Osteoblast (primary cell): Measurements from ENCODE around the gene PSMD13. TPM values are rescaled to one million over a fixed set of nuclear protein-coding genes. Genes with fewer than 3 reads are reported as not detected.

ENCODE experiments used
- DNase-seq: peaks from one replicate; pipeline ENCODE4 v3.0.0; 2011; ENCODE audit warnings: low spot score, mixed read lengths; ENCODE audit not compliant: insufficient read length; ENCODE audit errors: missing footprints
- H2AFZ ChIP-seq: 2 replicates; pipeline ENCODE4 v1.6.0; 2011; ENCODE audit warnings: mild to moderate bottlenecking, low read length
- H3K27ac ChIP-seq: 2 replicates; pipeline ENCODE4 v1.5.1; 2011; ENCODE audit warnings: mild to moderate bottlenecking, low read depth, low read length, moderate library complexity
- H3K27me3 ChIP-seq: 2 replicates; pipeline ENCODE4 v1.6.0; 2012; ENCODE audit warnings: mild to moderate bottlenecking, control low read depth, inconsistent platforms, low read length, moderate library complexity; ENCODE audit not compliant: insufficient read depth
- H3K36me3 ChIP-seq: 2 replicates; pipeline ENCODE4 v1.5.1; 2011; ENCODE audit warnings: mild to moderate bottlenecking, low read length, control low read depth, moderate library complexity; ENCODE audit not compliant: insufficient read depth
- H3K4me1 ChIP-seq: 2 replicates; pipeline ENCODE4 v1.5.1; 2011; ENCODE audit warnings: mild to moderate bottlenecking, low read length, control low read depth, moderate library complexity; ENCODE audit not compliant: insufficient read depth
- H3K4me2 ChIP-seq: 2 replicates; pipeline ENCODE4 v1.6.0; 2011; ENCODE audit warnings: mild to moderate bottlenecking, low read length; ENCODE audit not compliant: insufficient read depth
- H3K4me3 ChIP-seq: fragments of 200-600 bp; sonication (generic); 3 replicates; pipeline ENCODE4 v1.5.1; 2012; ENCODE audit warnings: mild to moderate bottlenecking, low read length, inconsistent platforms; ENCODE audit not compliant: insufficient read depth
- H3K79me2 ChIP-seq: 2 replicates; pipeline ENCODE4 v1.6.0; 2012; ENCODE audit warnings: mild to moderate bottlenecking, low read length, control low read depth, inconsistent platforms; ENCODE audit not compliant: insufficient read depth
- H3K9me3 ChIP-seq: 2 replicates; pipeline ENCODE4 v1.5.1; 2011; ENCODE audit warnings: low read depth, low read length, control low read depth
- H4K20me1 ChIP-seq: 2 replicates; pipeline ENCODE4 v1.6.0; 2012; ENCODE audit warnings: mild to moderate bottlenecking, low read length, control low read depth; ENCODE audit not compliant: insufficient read depth
- total RNA-seq: library from RNA; depleted of rRNA; stranded (reverse); fragments of >200 nt; gene quantifications from 2 replicates; pipeline ENCODE4 v1.2.3, GENCODE V29; 2012
- TF ChIP-seq, protein P1 (sequence below): IDR thresholded peaks from 2 replicates; pipeline ENCODE4 v1.5.1; 2011; ENCODE audit warnings: mild to moderate bottlenecking, low read depth, low read length, moderate library complexity; ENCODE audit errors: extremely low read depth

The PSMD13 gene
- total RNA-seq, 1 donor: 110 TPM

DNA sequence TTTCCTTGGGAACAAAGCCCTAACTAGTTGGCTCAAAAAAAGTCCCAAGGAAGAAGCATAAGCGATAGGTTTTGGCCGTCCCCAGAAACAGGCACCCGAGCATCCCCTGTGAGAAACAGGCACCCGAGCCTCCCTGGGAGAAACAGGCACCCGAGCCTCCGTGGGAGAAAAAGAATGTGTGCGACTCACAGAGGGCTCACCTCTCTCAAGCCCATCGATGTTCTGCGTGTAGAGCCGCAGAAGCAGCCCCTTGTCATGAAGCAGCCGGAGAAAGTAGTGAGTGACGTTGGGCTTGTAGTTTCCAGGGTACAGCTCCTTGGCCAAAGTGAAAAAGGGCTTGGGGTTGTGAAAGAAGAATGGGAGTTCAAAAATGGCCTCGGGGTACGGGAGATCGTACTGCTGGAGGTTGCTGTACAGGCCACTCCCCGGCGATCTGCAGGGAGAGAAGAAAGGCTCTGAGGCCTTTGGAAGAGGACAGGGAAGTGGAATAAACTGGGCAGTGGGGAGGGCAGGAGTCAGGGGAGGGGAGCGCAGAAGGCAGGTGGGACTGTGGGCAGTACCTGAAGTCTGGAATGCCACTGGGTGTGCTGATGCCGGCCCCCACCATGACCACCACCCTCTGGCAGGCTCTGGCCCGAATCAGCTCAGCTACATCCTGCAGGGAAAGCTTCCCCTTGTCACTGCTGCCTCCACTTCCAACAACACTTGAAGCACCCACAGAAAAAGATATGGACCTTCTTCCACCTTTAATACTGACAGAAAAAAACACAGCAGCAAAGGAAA is 3.8 kb upstream of the PSMD13 start:
- Histone ChIP-seq H3K4me1 (peaks cover 16% of the 10 kb centered on the region), H3K27me3 (no peaks in the 10 kb centered on the region), H3K79me2 (peaks cover 20% of the 10 kb centered on the region), H3K27ac (no peak overlapping the region), H3K4me2 (no peak overlapping the region), H2AFZ (no peak overlapping the region), H3K4me3 (no peak overlapping the region), H3K36me3 (no peaks in the 10 kb centered on the region), H3K9me3 (no peaks in the 10 kb centered on the region), H4K20me1 (peaks cover 7% of the 10 kb centered on the region)
- no peak for DNase-seq
- TF ChIP-seq, protein P1, sequence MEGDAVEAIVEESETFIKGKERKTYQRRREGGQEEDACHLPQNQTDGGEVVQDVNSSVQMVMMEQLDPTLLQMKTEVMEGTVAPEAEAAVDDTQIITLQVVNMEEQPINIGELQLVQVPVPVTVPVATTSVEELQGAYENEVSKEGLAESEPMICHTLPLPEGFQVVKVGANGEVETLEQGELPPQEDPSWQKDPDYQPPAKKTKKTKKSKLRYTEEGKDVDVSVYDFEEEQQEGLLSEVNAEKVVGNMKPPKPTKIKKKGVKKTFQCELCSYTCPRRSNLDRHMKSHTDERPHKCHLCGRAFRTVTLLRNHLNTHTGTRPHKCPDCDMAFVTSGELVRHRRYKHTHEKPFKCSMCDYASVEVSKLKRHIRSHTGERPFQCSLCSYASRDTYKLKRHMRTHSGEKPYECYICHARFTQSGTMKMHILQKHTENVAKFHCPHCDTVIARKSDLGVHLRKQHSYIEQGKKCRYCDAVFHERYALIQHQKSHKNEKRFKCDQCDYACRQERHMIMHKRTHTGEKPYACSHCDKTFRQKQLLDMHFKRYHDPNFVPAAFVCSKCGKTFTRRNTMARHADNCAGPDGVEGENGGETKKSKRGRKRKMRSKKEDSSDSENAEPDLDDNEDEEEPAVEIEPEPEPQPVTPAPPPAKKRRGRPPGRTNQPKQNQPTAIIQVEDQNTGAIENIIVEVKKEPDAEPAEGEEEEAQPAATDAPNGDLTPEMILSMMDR: no peak

DNA sequence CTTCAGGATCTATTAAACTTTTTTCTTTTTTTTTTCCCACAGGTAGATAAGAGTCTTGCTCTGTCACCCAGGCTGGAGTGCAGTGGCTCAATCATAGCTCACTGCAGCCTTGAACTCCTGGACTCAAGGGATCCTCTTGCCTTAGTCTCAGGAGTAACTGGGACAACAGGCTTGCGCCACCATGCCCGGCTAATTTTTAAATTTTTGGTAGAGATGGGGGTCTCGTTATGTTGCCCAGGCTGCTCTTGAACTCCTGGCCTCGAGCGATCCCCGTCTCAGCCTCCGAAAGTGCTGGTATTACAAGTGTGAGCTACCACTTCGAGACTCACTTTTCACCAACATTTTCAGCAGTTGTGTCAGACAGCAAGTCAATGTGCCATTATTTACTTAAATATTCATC is 1.6 kb upstream of the PSMD13 start:
- Histone ChIP-seq H3K4me2 (peak overlapping the region; percentile 96), H3K9me3 (no peaks in the 10 kb centered on the region), H4K20me1 (peaks cover 16% of the 10 kb centered on the region), H3K27me3 (no peaks in the 10 kb centered on the region), H3K79me2 (peaks cover 41% of the 10 kb centered on the region), H2AFZ (no peak overlapping the region), H3K4me3 (peak overlapping the region; percentile 91), H3K4me1 (peaks cover 19% of the 10 kb centered on the region), H3K27ac (peak overlapping the region; percentile 66), H3K36me3 (peaks cover 7% of the 10 kb centered on the region)
- TF ChIP-seq, protein P1: no peak
- DNase-seq: no peak

DNA sequence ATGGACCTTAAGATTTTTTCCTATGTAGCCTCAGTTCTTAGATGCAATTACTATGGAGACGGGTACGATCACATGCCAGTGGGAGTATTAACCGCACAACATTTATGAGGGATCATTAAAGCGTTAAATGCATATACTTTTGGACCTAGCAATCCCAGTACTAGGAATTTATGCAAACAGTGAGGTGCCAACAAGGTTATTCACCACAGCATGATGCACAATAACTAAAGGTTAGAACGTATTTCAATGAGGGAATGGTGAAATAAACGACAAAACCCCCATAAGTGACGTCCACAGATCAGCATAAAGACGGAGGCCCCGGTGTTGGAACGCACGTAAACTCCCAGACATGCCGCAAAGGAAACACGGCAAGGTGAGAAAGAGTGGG is 1.2 kb upstream of the PSMD13 start:
- DNase-seq: no peak

More for the DNA sequence above, 1.2 kb upstream of the PSMD13 start:
- Histone ChIP-seq H2AFZ (peak overlapping the region; percentile 95), H3K27me3 (no peaks in the 10 kb centered on the region), H3K4me3 (peak overlapping the region; percentile 91), H3K4me1 (peaks cover 19% of the 10 kb centered on the region), H3K36me3 (peaks cover 11% of the 10 kb centered on the region), H3K79me2 (peaks cover 45% of the 10 kb centered on the region), H3K9me3 (no peaks in the 10 kb centered on the region), H3K27ac (peak overlapping the region; percentile 66), H4K20me1 (peaks cover 16% of the 10 kb centered on the region), H3K4me2 (peak overlapping the region; percentile 96)
- TF ChIP-seq, protein P1: no peak
